H7 (cell line): ENCODE measurements around the gene FAM228B. TPM values are rescaled to one million over a fixed set of nuclear protein-coding genes. Genes with fewer than 3 reads are reported as not detected.
A peak's percentile ranks its signal among the peaks of the same experiment; 100 is the strongest.

Experiments used
- DNase-seq: peaks from one replicate; pipeline ENCODE4 v3.0.0; 2012
- H3K27me3 ChIP-seq: 2 replicates; pipeline ENCODE4 v1.6.0; 2011; ENCODE audit warnings: mild to moderate bottlenecking, low read length; ENCODE audit not compliant: control insufficient read depth, insufficient read depth
- H3K36me3 ChIP-seq: replicated peaks from 2 replicates; pipeline ENCODE4 v1.5.1; 2011; ENCODE audit warnings: low read length; ENCODE audit not compliant: control insufficient read depth, insufficient read depth
- H3K4me3 ChIP-seq: 2 replicates; pipeline ENCODE4 v1.5.1; 2011; ENCODE audit warnings: low read depth, mild to moderate bottlenecking, control low read depth, low read length, moderate library complexity; ENCODE audit not compliant: insufficient read depth
- total RNA-seq: library from RNA; depleted of rRNA; stranded (reverse); fragments of >200 nt; shearing (Covaris generic); gene quantifications from 2 replicates; pipeline ENCODE4 v1.2.3, GENCODE V29; 2014; rRNA removed

FAM228B gene
- 3.0 and 3.2 TPM in 2 replicates for total RNA-seq

- Histone ChIP-seq H3K27me3 (peaks cover 9% of the 10 kb centered on the region), H3K4me3 (peak within 1 kb of the TSS; percentile 71), H3K36me3 (no peaks in the 10 kb centered on the region)
- DNase-seq = peak; percentile 92
Observed at GRCh38 chr2:24123195-24123921, at the start of gene FAM228B, which contains the start of gene PFN4. TSS of gene FAM228B (plus strand) at chr2:24123469. CDS start at chr2:24124362, 893 bp downstream. TSS of gene PFN4 (minus strand) at chr2:24123334. CDS start at chr2:24122535, 799 bp downstream.

GRCh38 chr2:24073816-24074215, 49.5 kb upstream of the FAM228B start:
- no peaks in the 10 kb centered on the region for H3K27me3 ChIP-seq
- DNase-seq = no peak

GRCh38 chr2:24075259-24075658, 48.0 kb upstream of the FAM228B start:
- Histone ChIP-seq H3K27me3 (no peaks in the 10 kb centered on the region), H3K36me3 (peaks cover 6% of the 10 kb centered on the region), H3K4me3 (peak overlapping the region; percentile 77)
- DNase-seq = no peak

More at GRCh38 chr2:24073816-24074215, 49.5 kb upstream of the FAM228B start:
- H3K4me3 ChIP-seq = no peak overlapping the region
- peaks cover 12% of the 10 kb centered on the region for H3K36me3 ChIP-seq

- H3K36me3 ChIP-seq = peaks cover 9% of the 10 kb centered on the region
- H3K27me3 ChIP-seq = no peaks in the 10 kb centered on the region
- peak; percentile 97 for DNase-seq
- H3K4me3 ChIP-seq = peak within 1 kb of the TSS; percentile 79
Observed at GRCh38 chr2:24075915-24076848, 47.1 kb upstream of the FAM228B start, which contains the start of gene SF3B6. TSS of gene SF3B6 (minus strand) at chr2:24076326. CDS start at chr2:24076229, 97 bp downstream.

- DNase-seq = no peak
- H3K36me3 ChIP-seq = peaks cover 10% of the 10 kb centered on the region
- H3K27me3 ChIP-seq = no peaks in the 10 kb centered on the region
- H3K4me3 ChIP-seq = peak overlapping the region; percentile 79
Observed at GRCh38 chr2:24076849-24077534, 46.3 kb upstream of the FAM228B start.

- Histone ChIP-seq H3K4me3 (peak overlapping the region; percentile 79), H3K27me3 (no peaks in the 10 kb centered on the region), H3K36me3 (peaks cover 15% of the 10 kb centered on the region)
- DNase-seq = no peak
Observed at GRCh38 chr2:24077535-24077877, 45.8 kb upstream of the FAM228B start.

GRCh38 chr2:24077879-24078278, 45.4 kb upstream of the FAM228B start:
- no peak for DNase-seq
- Histone ChIP-seq H3K36me3 (peaks cover 17% of the 10 kb centered on the region), H3K4me3 (peak overlapping the region; percentile 79; the same call in 1 of the 2 replicates), H3K27me3 (no peaks in the 10 kb centered on the region)

- Histone ChIP-seq H3K4me3 (no peak overlapping the region), H3K36me3 (peaks cover 15% of the 10 kb centered on the region), H3K27me3 (no peaks in the 10 kb centered on the region)
- no peak for DNase-seq
Observed at GRCh38 chr2:24080701-24081100, 42.6 kb upstream of the FAM228B start.

- peaks cover 15% of the 10 kb centered on the region for H3K36me3 ChIP-seq
- H3K27me3 ChIP-seq = no peaks in the 10 kb centered on the region
- peak overlapping the region; percentile 75 for H3K4me3 ChIP-seq
- no peak for DNase-seq
Observed at GRCh38 chr2:24082787-24083566, 40.3 kb upstream of the FAM228B start.

GRCh38 chr2:24083567-24084385, 39.5 kb upstream of the FAM228B start:
- Histone ChIP-seq H3K4me3 (peak overlapping the region; percentile 75), H3K27me3 (no peaks in the 10 kb centered on the region), H3K36me3 (peaks cover 15% of the 10 kb centered on the region)
- DNase-seq = peak; percentile 90

GRCh38 chr2:24084386-24085199, 38.7 kb upstream of the FAM228B start, which contains the start of gene TP53I3:
TSS of gene TP53I3 (minus strand) at chr2:24084834. CDS start at chr2:24084326, 508 bp downstream.
- H3K36me3 ChIP-seq = peaks cover 15% of the 10 kb centered on the region
- DNase-seq = peak; percentile 96

GRCh38 chr2:24085200-24085489, 38.1 kb upstream of the FAM228B start:
- no peak for DNase-seq
- peak overlapping the region; percentile 75 for H3K4me3 ChIP-seq
- no peaks in the 10 kb centered on the region for H3K27me3 ChIP-seq
- H3K36me3 ChIP-seq = peaks cover 14% of the 10 kb centered on the region

More at GRCh38 chr2:24084386-24085199, 38.7 kb upstream of the FAM228B start, which contains the start of gene TP53I3:
- peak within 1 kb of the TSS; percentile 75 for H3K4me3 ChIP-seq
- no peaks in the 10 kb centered on the region for H3K27me3 ChIP-seq
